HG03469 (cell line): ENCODE results near the gene MESP1.
"Not testable (repeated sequence)": the region's sequence is repeated elsewhere in the genome, so short reads cannot be mapped to it uniquely, and the experiment has no call there.

Source experiments
- ATAC-seq: cut with Tn5 transposase; IDR thresholded peaks from one replicate; pipeline ENCODE4 v1.9.1; 2021; ENCODE audit warnings: mild to moderate bottlenecking, moderate library complexity, moderate number of reproducible peaks; ENCODE audit not compliant: unreplicated experiment

MESP1 gene

GRCh38 chr15:89750560-89751542 is at the start of gene MESP1:
TSS of gene MESP1 (minus strand) at chr15:89751249. CDS start at chr15:89751231, 18 bp downstream.
- peak; percentile 95 for ATAC-seq

GRCh38 chr15:89799918-89800498 is 49.0 kb upstream of the MESP1 start:
- no peak for ATAC-seq

GRCh38 chr15:89799011-89799911 is 48.2 kb upstream of the MESP1 start:
- no peak for ATAC-seq

GRCh38 chr15:89797678-89798201 is 46.7 kb upstream of the MESP1 start:
- no peak for ATAC-seq

- ATAC-seq = no peak
Observed at GRCh38 chr15:89795996-89796395, 44.9 kb upstream of the MESP1 start.

- no peak for ATAC-seq
Observed at GRCh38 chr15:89794627-89795241, 43.7 kb upstream of the MESP1 start.

GRCh38 chr15:89792106-89792805 is 41.2 kb upstream of the MESP1 start:
- ATAC-seq = no peak

- no peak for ATAC-seq
Observed at GRCh38 chr15:89790661-89791060, 39.6 kb upstream of the MESP1 start.

GRCh38 chr15:89790206-89790605 is 39.2 kb upstream of the MESP1 start:
- ATAC-seq = no peak

GRCh38 chr15:89788585-89788984 is 37.5 kb upstream of the MESP1 start:
- not testable (repeated sequence) for ATAC-seq

GRCh38 chr15:89787944-89788343 is 36.9 kb upstream of the MESP1 start:
- no peak for ATAC-seq

GRCh38 chr15:89785774-89786140 is 34.7 kb upstream of the MESP1 start:
- no peak for ATAC-seq

GRCh38 chr15:89785064-89785773 is 34.2 kb upstream of the MESP1 start:
- no peak for ATAC-seq

- no peak for ATAC-seq
Observed at GRCh38 chr15:89784686-89784960, 33.6 kb upstream of the MESP1 start.

GRCh38 chr15:89783861-89784685 is 33.0 kb upstream of the MESP1 start:
- ATAC-seq = no peak

- no peak for ATAC-seq
Observed at GRCh38 chr15:89783111-89783860, 32.2 kb upstream of the MESP1 start.

- not testable (repeated sequence) for ATAC-seq
Observed at GRCh38 chr15:89782619-89782950, 31.5 kb upstream of the MESP1 start.
